Fibroblast of lung (primary cell): Measurements from ENCODE around the gene SLC25A52. TPM values are rescaled to one million over a fixed set of nuclear protein-coding genes. Genes with fewer than 3 reads are reported as not detected.
"Not testable (repeated sequence)": the region's sequence is repeated elsewhere in the genome, so short reads cannot be mapped to it uniquely, and the experiment has no call there.

Experiments
- DNase-seq, 2 donors: peaks; one replicate each; pipeline versions ENCODE4 v3.0.0 to v3.0.0-alpha.2; 2010; ENCODE audit warnings: low read depth in 2 of 2
- H2AFZ ChIP-seq: 2 replicates; pipeline ENCODE4 v1.5.1; 2012; ENCODE audit warnings: low read length, control low read depth, inconsistent platforms
- H3K27ac ChIP-seq: 2 replicates; pipeline ENCODE4 v1.5.1; 2011; ENCODE audit warnings: low read length, control low read depth; ENCODE audit not compliant: insufficient read depth
- H3K27me3 ChIP-seq: 2 replicates; pipeline ENCODE4 v1.5.1; 2011; ENCODE audit warnings: mild to moderate bottlenecking, low read length; ENCODE audit not compliant: control insufficient read depth, insufficient read depth
- H3K36me3 ChIP-seq: 2 replicates; pipeline ENCODE4 v1.5.1; 2011; ENCODE audit warnings: low read length; ENCODE audit not compliant: control insufficient read depth, insufficient read depth
- H3K4me1 ChIP-seq: 2 replicates; pipeline ENCODE4 v1.5.1; 2011; ENCODE audit warnings: low read length; ENCODE audit not compliant: control insufficient read depth, insufficient read depth; ENCODE audit errors: extremely low read depth
- H3K4me2 ChIP-seq: 2 replicates; pipeline ENCODE4 v1.5.1; 2011; ENCODE audit warnings: low read length, control low read depth; ENCODE audit not compliant: insufficient read depth; ENCODE audit errors: extremely low read depth
- H3K4me3 ChIP-seq, 4 experiments: fragments of 200-600 bp in 1 of 4; sonication (generic) in 1 of 4; replicated peaks in 1 of 4; 2 replicates each; pipeline ENCODE4 v1.5.1; 2011 to 2016; ENCODE audit warnings: low read length in 4 of 4, low read depth in 3 of 4, mild to moderate bottlenecking in 3 of 4, control low read depth in 2 of 4, inconsistent platforms in 1 of 4, mixed read lengths in 1 of 4; ENCODE audit not compliant: insufficient read depth in 1 of 4; ENCODE audit errors: control extremely low read depth in 1 of 4
- H3K79me2 ChIP-seq: 2 replicates; pipeline ENCODE4 v1.5.1; 2012; ENCODE audit warnings: mild to moderate bottlenecking, low read length, inconsistent platforms; ENCODE audit not compliant: control insufficient read depth, insufficient read depth
- H3K9ac ChIP-seq: 2 replicates; pipeline ENCODE4 v1.5.1; 2011; ENCODE audit warnings: mild to moderate bottlenecking, low read length, control low read depth; ENCODE audit not compliant: insufficient read depth
- H3K9me3 ChIP-seq: 2 replicates; pipeline ENCODE4 v1.5.1; 2012; ENCODE audit warnings: low read depth, low read length; ENCODE audit not compliant: control insufficient read depth, insufficient read depth
- H4K20me1 ChIP-seq: 2 replicates; pipeline ENCODE4 v1.5.1; 2011; ENCODE audit warnings: low read length; ENCODE audit not compliant: control insufficient read depth, insufficient read depth; ENCODE audit errors: extremely low read depth
- CTCF ChIP-seq, 2 donors: IDR thresholded peaks in 1 of 2; conservative IDR thresholded peaks in 1 of 2; 1 replicate in 1 of 2; 2 replicates in 1 of 2; pipeline ENCODE4 v1.5.1; 2011 to 2012; ENCODE audit warnings: low read length in 2 of 2, control low read depth in 1 of 2, inconsistent platforms in 1 of 2, low read depth in 1 of 2, mild to moderate bottlenecking in 1 of 2
- EZH2 ChIP-seq: IDR thresholded peaks from 2 replicates; pipeline ENCODE4 v1.5.1; 2012; ENCODE audit warnings: low read length, control low read depth, mild to moderate bottlenecking; ENCODE audit errors: missing control alignments
- polyA minus RNA-seq: library from RNA; depleted of rRNA, polyadenylated mRNA; stranded (reverse); fragments of >200 nt; gene quantifications from 2 replicates; pipeline ENCODE4 v1.2.3, GENCODE V29; 2011; ENCODE audit warnings: low replicate concordance
- polyA plus RNA-seq, 2 donors: library from polyadenylated mRNA; depleted of rRNA in 1 of 2; stranded (reverse) in 1 of 2; unstranded in 1 of 2; fragments of >200 nt; gene quantifications; 2 replicates each; pipeline ENCODE4 v1.2.1, GENCODE V29; 2011 to 2012; ENCODE audit warnings: missing spikeins in 1 of 2
- total RNA-seq: library from RNA; depleted of rRNA; stranded (reverse); fragments of >200 nt; gene quantifications from 2 replicates; pipeline ENCODE4 v1.2.1, GENCODE V29; 2014

The SLC25A52 gene
- total RNA-seq: under 0.01 TPM in 1 of 2 replicates, not detected in the other
- polyA plus RNA-seq: 0.06 TPM in 1 of 2 replicates, not detected in the other
- not detected in 2 replicates for polyA plus RNA-seq (2012)
- not detected in 2 replicates for polyA minus RNA-seq

GRCh38 chr18:31760695-31761094 is at the start of gene SLC25A52:
Gene SLC25A52, minus strand, starts transcription at chr18:31760880. Its CDS starts 219 bp downstream, at chr18:31760661.
- Histone ChIP-seq H3K4me2 (no peak within 1 kb of the TSS), H3K9me3 (no peaks in the 10 kb centered on the region)
- no peak for DNase-seq

GRCh38 chr18:31809049-31809448 is 48.4 kb upstream of the SLC25A52 start:
- not testable (repeated sequence) for H3K4me2 ChIP-seq, H4K20me1 ChIP-seq, H3K9me3 ChIP-seq, H3K36me3 ChIP-seq, H3K79me2 ChIP-seq, H3K27ac ChIP-seq, H2AFZ ChIP-seq, H3K9ac ChIP-seq, DNase-seq, H3K27me3 ChIP-seq, H3K4me3 ChIP-seq, H3K4me1 ChIP-seq

More at GRCh38 chr18:31760695-31761094, at the start of gene SLC25A52:
- Histone ChIP-seq H3K4me3 (no peak within 1 kb of the TSS), H3K36me3 (no peaks in the 10 kb centered on the region), H3K27me3 (no peaks in the 10 kb centered on the region), H3K27ac (no peak within 1 kb of the TSS), H3K4me1 (no peaks in the 10 kb centered on the region), H3K9ac (no peak within 1 kb of the TSS), H2AFZ (no peak within 1 kb of the TSS), H3K79me2 (no peaks in the 10 kb centered on the region), H4K20me1 (no peaks in the 10 kb centered on the region)
- TF ChIP-seq CTCF (conservative IDR thresholded peaks at IDR 0.05 in 1 of 2, IDR thresholded peaks at IDR 0.05 in 1 of 2; ENCODE audit: low read depth in 1 of 2, low read length in 2 of 2): no peak
- no peak for TF ChIP-seq EZH2

- Histone ChIP-seq H3K79me2 (no peaks in the 10 kb centered on the region), H3K4me3 (no peak overlapping the region), H3K4me1 (no peaks in the 10 kb centered on the region), H3K4me2 (no peak overlapping the region), H3K9ac (no peak overlapping the region), H2AFZ (no peak overlapping the region), H3K27me3 (no peaks in the 10 kb centered on the region), H3K27ac (no peak overlapping the region), H4K20me1 (no peaks in the 10 kb centered on the region), H3K36me3 (no peaks in the 10 kb centered on the region), H3K9me3 (no peaks in the 10 kb centered on the region)
- TF ChIP-seq EZH2 (no peak), CTCF (conservative IDR thresholded peaks at IDR 0.05 in 1 of 2, IDR thresholded peaks at IDR 0.05 in 1 of 2; ENCODE audit: low read depth in 1 of 2, low read length in 2 of 2) (no peak)
- no peak for DNase-seq
Observed at GRCh38 chr18:31801078-31801477, 40.4 kb upstream of the SLC25A52 start.

- not testable (repeated sequence) for H3K27me3 ChIP-seq, H4K20me1 ChIP-seq, H3K4me1 ChIP-seq, DNase-seq, H3K79me2 ChIP-seq, H3K4me3 ChIP-seq, H3K27ac ChIP-seq, H3K36me3 ChIP-seq, H3K9ac ChIP-seq, H2AFZ ChIP-seq, H3K9me3 ChIP-seq, H3K4me2 ChIP-seq
Observed at GRCh38 chr18:31799257-31799656, 38.6 kb upstream of the SLC25A52 start.
